Measurements from ENCODE around the gene CCNL1.

The CCNL1 gene

GRCh38 chr3:157098823-157099185, 61.1 kb downstream of the CCNL1 start:
- Histone ChIP-seq H3F3A (ENCODE audit: insufficient read depth, low read length) (no peaks in the 10 kb centered on the region), H3K9me2 (ENCODE audit: low read depth, low read length) (no peaks in the 10 kb centered on the region), H3K9me3 (ENCODE audit: low read length) (no peaks in the 10 kb centered on the region), H3K27ac (ENCODE audit: low read depth, low read length, poor library complexity, severe bottlenecking) (peak overlapping the region; percentile 11), H4K20me1 (ENCODE audit: insufficient read depth, low read length) (no peaks in the 10 kb centered on the region), H3K79me2 (ENCODE audit: insufficient read depth, low read length) (no peaks in the 10 kb centered on the region), H2AFZ (ENCODE audit: low read length) (no peak overlapping the region), H3K4me3 (ENCODE audit: low read depth, low read length, poor library complexity, severe bottlenecking) (no peak overlapping the region), H3K27me3 (ENCODE audit: insufficient read depth, low read length) (no peaks in the 10 kb centered on the region), H3K4me1 (ENCODE audit: insufficient read depth, low read length, severe bottlenecking) (peaks cover 29% of the 10 kb centered on the region), H3K4me2 (ENCODE audit: low read length) (peak overlapping the region; percentile 6; the same call in 1 of the 2 replicates), H3K9ac (ENCODE audit: low read length) (no peak overlapping the region), H3K36me3 (ENCODE audit: insufficient read depth, low read length) (no peaks in the 10 kb centered on the region)
- TF ChIP-seq EZH2 (IDR thresholded peaks at IDR 0.05; ENCODE audit: borderline replicate concordance, low read length) (no peak), CTCF (IDR thresholded peaks at IDR 0.05; ENCODE audit: low read length) (no peak)

- no peaks in the 10 kb centered on the region for H3K27me3 ChIP-seq (ENCODE audit: insufficient read depth, low read length)
- TF ChIP-seq EZH2 (IDR thresholded peaks at IDR 0.05; ENCODE audit: borderline replicate concordance, low read length) (no peak), CTCF (IDR thresholded peaks at IDR 0.05; ENCODE audit: low read length) (no peak)
- H3K79me2 ChIP-seq (ENCODE audit: insufficient read depth, low read length) = no peaks in the 10 kb centered on the region
- H3K4me2 ChIP-seq (ENCODE audit: low read length) = no peak overlapping the region
- no peak overlapping the region for H3K9ac ChIP-seq (ENCODE audit: low read length)
- H4K20me1 ChIP-seq (ENCODE audit: insufficient read depth, low read length) = no peaks in the 10 kb centered on the region
- no peaks in the 10 kb centered on the region for H3F3A ChIP-seq (ENCODE audit: insufficient read depth, low read length)
- H3K9me2 ChIP-seq (ENCODE audit: low read depth, low read length) = no peaks in the 10 kb centered on the region
- H3K36me3 ChIP-seq (ENCODE audit: insufficient read depth, low read length) = no peaks in the 10 kb centered on the region
- no peak overlapping the region for H2AFZ ChIP-seq (ENCODE audit: low read length)
- peaks cover 24% of the 10 kb centered on the region for H3K4me1 ChIP-seq (ENCODE audit: insufficient read depth, low read length, severe bottlenecking)
- no peak overlapping the region for H3K27ac ChIP-seq (ENCODE audit: low read depth, low read length, poor library complexity, severe bottlenecking)
- no peak overlapping the region for H3K4me3 ChIP-seq (ENCODE audit: low read depth, low read length, poor library complexity, severe bottlenecking)
- H3K9me3 ChIP-seq (ENCODE audit: low read length) = no peaks in the 10 kb centered on the region
Measured at GRCh38 chr3:157098121-157098822, 61.7 kb downstream of the CCNL1 start.
